SW480 (cell line): ENCODE data around the gene CCDC93.

Source experiments
- DNase-seq: peaks from one replicate; pipeline ENCODE4 v3.0.0-alpha.2; 2016; ENCODE audit warnings: low spot score

Gene CCDC93

GRCh38 chr2:117985092-117985491 is 28.8 kb downstream of the CCDC93 start:
- no peak for DNase-seq

GRCh38 chr2:117984208-117984607 is 29.7 kb downstream of the CCDC93 start:
- no peak for DNase-seq

GRCh38 chr2:117983040-117983439 is 30.8 kb downstream of the CCDC93 start:
- no peak for DNase-seq

GRCh38 chr2:117982376-117983033 is 31.4 kb downstream of the CCDC93 start:
- no peak for DNase-seq

- DNase-seq = no peak
Observed at GRCh38 chr2:117981810-117982209, 32.1 kb downstream of the CCDC93 start.

GRCh38 chr2:117980783-117981676 is 32.8 kb downstream of the CCDC93 start:
- DNase-seq = no peak

GRCh38 chr2:117979911-117980701 is 33.8 kb downstream of the CCDC93 start:
- DNase-seq = no peak

GRCh38 chr2:117977696-117978095 is 36.2 kb downstream of the CCDC93 start:
- no peak for DNase-seq

- no peak for DNase-seq
Observed at GRCh38 chr2:117976581-117976980, 37.3 kb downstream of the CCDC93 start.

GRCh38 chr2:117973498-117974082 is 40.3 kb downstream of the CCDC93 start:
- no peak for DNase-seq

GRCh38 chr2:117972476-117973123 is 41.3 kb downstream of the CCDC93 start:
- DNase-seq = no peak

GRCh38 chr2:117968722-117969121 is 45.1 kb downstream of the CCDC93 start:
- DNase-seq = no peak

- no peak for DNase-seq
Observed at GRCh38 chr2:117967977-117968718, 45.7 kb downstream of the CCDC93 start.

- no peak for DNase-seq
Observed at GRCh38 chr2:117963446-117963845, 50.4 kb downstream of the CCDC93 start.

- no peak for DNase-seq
Observed at GRCh38 chr2:117961201-117961600, 52.7 kb downstream of the CCDC93 start.

GRCh38 chr2:117960231-117960630 is 53.6 kb downstream of the CCDC93 start:
- DNase-seq = no peak

- no peak for DNase-seq
Observed at GRCh38 chr2:117958186-117958585, 55.7 kb downstream of the CCDC93 start.

- no peak for DNase-seq
Observed at GRCh38 chr2:117957616-117958015, 56.3 kb downstream of the CCDC93 start.

- no peak for DNase-seq
Observed at GRCh38 chr2:117956036-117956796, 57.7 kb downstream of the CCDC93 start.

- no peak for DNase-seq
Observed at GRCh38 chr2:117953231-117953630, 60.6 kb downstream of the CCDC93 start.
